IMR-90 (cell line): Measurements from ENCODE around the gene ZNF385B. TPM values are rescaled to one million over a fixed set of nuclear protein-coding genes. Genes with fewer than 3 reads are reported as not detected.

Source experiments
- ATAC-seq: fragments of 200-7000 bp; cut with Tn5 transposase; 2 replicates; pipeline ENCODE4 v1.9.1; 2020; ENCODE audit warnings: low read depth, mild to moderate bottlenecking, moderate library complexity
- BruUV-seq: library from RNA; stranded (reverse); fragments of 400-500 nt; replicated peaks from 2 replicates; lab custom pipeline; 2021; lab: Mats Ljungman, UMichigan
- CTCF ChIA-PET: fragments of 300-600 bp; formaldehyde crosslinking; extraction: SDS; loops from one replicate; lab custom pipeline; 2021; ENCODE audit warnings: antibody characterized with exemption; lab: Yijun Ruan, JAX
- POLR2A ChIA-PET: fragments of 300-600 bp; sonication (Branson Sonifier 250); formaldehyde crosslinking; loops from one replicate; lab custom pipeline; 2022; ENCODE audit warnings: antibody characterized with exemption; ENCODE audit not compliant: unreplicated experiment; lab: Charles Lee
- DNase-seq: peaks from one replicate; pipeline ENCODE4 v3.0.0; 2013
- H2AFZ ChIP-seq: replicated peaks from 2 replicates; pipeline ENCODE3; 2013; ENCODE audit warnings: low read length, mild to moderate bottlenecking; ENCODE audit not compliant: poor library complexity
- H2AK5ac ChIP-seq: 2 replicates; pipeline ENCODE4 v1.6.1; 2013; ENCODE audit warnings: low read depth, low read length, inconsistent platforms
- H2AK9ac ChIP-seq: replicated peaks from 2 replicates; pipeline ENCODE3; 2013; ENCODE audit warnings: mild to moderate bottlenecking, low read depth, low read length, moderate library complexity; ENCODE audit not compliant: poor library complexity
- H2BK120ac ChIP-seq: 2 replicates; pipeline ENCODE4 v1.6.1; 2013; ENCODE audit warnings: low read depth, low read length, inconsistent platforms
- H2BK15ac ChIP-seq: 3 replicates; pipeline ENCODE4 v1.6.1; 2013; ENCODE audit warnings: low read depth, low read length, inconsistent platforms
- H2BK20ac ChIP-seq: 2 replicates; pipeline ENCODE4 v1.6.1; 2013; ENCODE audit warnings: low read depth, mild to moderate bottlenecking, inconsistent platforms, low read length, moderate library complexity
- H2BK5ac ChIP-seq: 2 replicates; pipeline ENCODE4 v1.6.1; 2013; ENCODE audit warnings: mild to moderate bottlenecking, low read depth, low read length, inconsistent platforms; ENCODE audit not compliant: poor library complexity, severe bottlenecking
- H3K14ac ChIP-seq: replicated peaks from 2 replicates; pipeline ENCODE4 v1.6.1; 2013; ENCODE audit warnings: low read depth, low read length, inconsistent platforms
- H3K18ac ChIP-seq: 2 replicates; pipeline ENCODE4 v1.6.1; 2013; ENCODE audit warnings: low read depth, low read length, control low read depth
- H3K23ac ChIP-seq: 2 replicates; pipeline ENCODE4 v1.6.1; 2013; ENCODE audit warnings: low read depth, low read length, inconsistent platforms
- H3K27ac ChIP-seq: 2 replicates; pipeline ENCODE4 v1.5.1; 2013; ENCODE audit warnings: mild to moderate bottlenecking, control low read depth, low read length; ENCODE audit not compliant: insufficient read depth
- H3K27me3 ChIP-seq: 2 replicates; pipeline ENCODE4 v1.6.1; 2013; ENCODE audit warnings: low read length; ENCODE audit not compliant: control insufficient read depth, insufficient read depth
- H3K36me3 ChIP-seq: 2 replicates; pipeline ENCODE4 v1.6.1; 2013; ENCODE audit warnings: low read length, mixed read lengths; ENCODE audit not compliant: control insufficient read depth, insufficient read depth
- H3K4ac ChIP-seq: 2 replicates; pipeline ENCODE4 v1.6.1; 2013; ENCODE audit warnings: low read depth, low read length, inconsistent platforms
- H3K4me1 ChIP-seq: 2 replicates; pipeline ENCODE4 v1.6.1; 2013; ENCODE audit warnings: low read length, mixed read lengths; ENCODE audit not compliant: control insufficient read depth, insufficient read depth
- H3K4me2 ChIP-seq: 2 replicates; pipeline ENCODE4 v1.6.1; 2013; ENCODE audit warnings: low read depth, mild to moderate bottlenecking, control low read depth, low read length, moderate library complexity
- H3K4me3 ChIP-seq: 2 replicates; pipeline ENCODE4 v1.5.1; 2013; ENCODE audit warnings: low read depth, mild to moderate bottlenecking, control low read depth, low read length, moderate library complexity; ENCODE audit not compliant: insufficient read depth
- H3K56ac ChIP-seq: 2 replicates; pipeline ENCODE4 v1.6.1; 2013; ENCODE audit warnings: low read length, inconsistent platforms; ENCODE audit not compliant: insufficient read depth; ENCODE audit errors: extremely low read depth
- H3K79me1 ChIP-seq, 2 experiments: 2 replicates each; pipeline ENCODE4 v1.6.1; 2013; ENCODE audit warnings: low read length in 2 of 2, inconsistent platforms in 1 of 2, low read depth in 1 of 2
- H3K9ac ChIP-seq: 2 replicates; pipeline ENCODE4 v1.6.1; 2013; ENCODE audit warnings: low read depth, low read length, control low read depth
- H3K9me1 ChIP-seq: 2 replicates; pipeline ENCODE4 v1.6.1; 2013; ENCODE audit warnings: low read length, inconsistent platforms; ENCODE audit not compliant: insufficient read depth
- H3K9me3 ChIP-seq: 2 replicates; pipeline ENCODE4 v1.6.1; 2013; ENCODE audit warnings: low read length; ENCODE audit not compliant: control insufficient read depth, insufficient read depth
- H4K20me1 ChIP-seq: 2 replicates; pipeline ENCODE4 v1.6.1; 2013; ENCODE audit warnings: low read length, inconsistent platforms; ENCODE audit not compliant: insufficient read depth
- H4K5ac ChIP-seq: 2 replicates; pipeline ENCODE4 v1.6.1; 2013; ENCODE audit warnings: mild to moderate bottlenecking, low read depth, low read length, control low read depth
- H4K8ac ChIP-seq, 2 experiments: 2 replicates each; pipeline ENCODE4 v1.6.1; 2013; ENCODE audit warnings: low read depth in 2 of 2, low read length in 2 of 2, control low read depth in 1 of 2, inconsistent platforms in 1 of 2
- H4K91ac ChIP-seq: 2 replicates; pipeline ENCODE4 v1.6.1; 2013; ENCODE audit warnings: low read depth, low read length, inconsistent platforms; ENCODE audit not compliant: insufficient read depth
- BHLHE40 ChIP-seq: fragments of 150-350 bp; IDR thresholded peaks from 2 replicates; pipeline ENCODE4 v1.6.1; 2016; ENCODE audit warnings: mild to moderate bottlenecking, low read depth, low read length
- CHD1 ChIP-seq: IDR thresholded peaks from 2 replicates; pipeline ENCODE4 v1.6.1; 2012; ENCODE audit warnings: low read depth, low read length, improper control_type of control experiment
- CTCF ChIP-seq: conservative IDR thresholded peaks from 2 replicates; pipeline ENCODE4 v1.5.1; 2012; ENCODE audit warnings: mild to moderate bottlenecking, low read depth, low read length, improper control_type of control experiment
- ELK1 ChIP-seq: fragments of 150-350 bp; IDR thresholded peaks from 2 replicates; pipeline ENCODE4 v1.6.1; 2016; ENCODE audit warnings: low read depth, mild to moderate bottlenecking, low read length, moderate library complexity, borderline replicate concordance
- FOS ChIP-seq: fragments of 150-350 bp; IDR thresholded peaks from 2 replicates; pipeline ENCODE4 v1.6.1; 2016; ENCODE audit warnings: low read depth, low read length
- MAFK ChIP-seq: IDR thresholded peaks from 2 replicates; pipeline ENCODE4 v1.6.1; 2012; ENCODE audit warnings: low read depth, low read length, improper control_type of control experiment
- MAZ ChIP-seq: IDR thresholded peaks from 2 replicates; pipeline ENCODE4 v1.6.1; 2012; ENCODE audit warnings: low read depth, mild to moderate bottlenecking, low read length, improper control_type of control experiment, moderate library complexity, borderline replicate concordance
- MXI1 ChIP-seq: IDR thresholded peaks from 2 replicates; pipeline ENCODE4 v1.6.1; 2012; ENCODE audit warnings: low read depth, mild to moderate bottlenecking, low read length, moderate library complexity, borderline replicate concordance
- NFE2L2 ChIP-seq: fragments of 150-350 bp; IDR thresholded peaks from 2 replicates; pipeline ENCODE4 v1.6.1; 2016; ENCODE audit warnings: low read depth, mild to moderate bottlenecking, low read length
- POLR2A ChIP-seq: IDR thresholded peaks from 2 replicates; pipeline ENCODE4 v1.6.1; 2012; ENCODE audit warnings: mild to moderate bottlenecking, low read depth, low read length
- RCOR1 ChIP-seq: IDR thresholded peaks from 2 replicates; pipeline ENCODE4 v1.6.1; 2012; ENCODE audit warnings: mild to moderate bottlenecking, low read length, improper control_type of control experiment; ENCODE audit not compliant: insufficient replicate concordance
- RFX5 ChIP-seq: IDR thresholded peaks from 2 replicates; pipeline ENCODE4 v1.8.0; 2012; ENCODE audit warnings: low read depth, mild to moderate bottlenecking, low read length, moderate library complexity
- SMC3 ChIP-seq: fragments of 150-350 bp; IDR thresholded peaks from 2 replicates; pipeline ENCODE4 v1.6.1; 2016; ENCODE audit warnings: low read depth, mild to moderate bottlenecking, antibody characterized with exemption, low read length, moderate library complexity
- USF2 ChIP-seq: fragments of 150-350 bp; IDR thresholded peaks from 2 replicates; pipeline ENCODE4 v1.6.1; 2017; ENCODE audit warnings: mild to moderate bottlenecking, antibody characterized with exemption, low read length, low read depth
- WGBS, 2 experiments: methylation state at CpG; one replicate each; pipeline versions ENCODE4 v1.1.5 to v1.1.7; 2013; ENCODE audit warnings: missing lambda C conversion rate in 2 of 2; ENCODE audit not compliant: insufficient read length in 1 of 2; ENCODE audit errors: extremely low coverage in 2 of 2; 5-methylcytosine and 5-hydroxymethylcytosine counted together
- dilution Hi-C: fragments of 300-500 bp; cut with HindIII; formaldehyde crosslinking; loops from one replicate; pipeline ENCODE4 v1.14.3; 2018; ENCODE audit warnings: low sequenced_read_pairs; ENCODE audit not compliant: unreplicated experiment
- in situ Hi-C: fragments of 300-500 bp; cut with MboI; formaldehyde crosslinking; loops from 3 replicates; pipeline ENCODE4 v1.14.3; 2019; ENCODE audit warnings: low sequenced_read_pairs, inconsistent platforms, mixed read lengths
- intact Hi-C: fragments of 100-400 bp; cut with micrococcal nuclease; formaldehyde crosslinking; loops from 2 replicates; pipeline ENCODE4 v1.10.0; 2022
- polyA plus RNA-seq, 3 experiments: library from polyadenylated mRNA; depleted of rRNA; stranded (reverse); fragments of >200 nt; gene quantifications; 2 replicates each; pipeline ENCODE4 v1.2.3, GENCODE V29; 2012; ENCODE audit warnings: low replicate concordance in 1 of 3
- total RNA-seq: library from RNA; depleted of rRNA; stranded (reverse); fragments of >200 nt; gene quantifications from 2 replicates; pipeline ENCODE4 v1.2.3, GENCODE V29; 2012

ZNF385B gene
- total and polyA plus RNA-seq, 2 of the 4 experiments (the other 2 are of a cell fraction) = not detected

- Histone ChIP-seq H3K27ac (no peak overlapping the region), H3K4me2 (no peak overlapping the region), H3K36me3 (no peaks in the 10 kb centered on the region), H3K9me3 (peaks cover 2% of the 10 kb centered on the region), H2BK120ac (no peak overlapping the region), H3K4ac (no peak overlapping the region), H3K27me3 (no peaks in the 10 kb centered on the region), H3K23ac (no peak overlapping the region), H2AK5ac (no peak overlapping the region), H4K8ac (no peak overlapping the region), H2BK5ac (no peak overlapping the region), H3K79me1 (no peaks in the 10 kb centered on the region), H3K4me1 (no peaks in the 10 kb centered on the region), H3K14ac (no peak overlapping the region), H2BK15ac (no peak overlapping the region), H2AK9ac (no peak overlapping the region), H3K4me3 (no peak overlapping the region), H4K20me1 (no peaks in the 10 kb centered on the region), H3K9ac (no peak overlapping the region), H3K56ac (no peak overlapping the region), H2AFZ (no peak overlapping the region), H3K18ac (no peak overlapping the region), H4K5ac (no peak overlapping the region), H4K91ac (no peak overlapping the region), H3K9me1 (no peaks in the 10 kb centered on the region), H2BK20ac (no peak overlapping the region)
- in situ Hi-C loops = no loop called here
- POLR2A ChIA-PET = no interaction called here
- dilution Hi-C loops = no loop called here
- CTCF ChIA-PET = no interaction called here
- WGBS, 2 experiments = no CpG with 5 or more reads among the region's 3 CpGs
- TF ChIP-seq RFX5 = no peak
- no peak for TF ChIP-seq MAFK
- no peak for TF ChIP-seq BHLHE40
- no peak for TF ChIP-seq FOS
- no peak for TF ChIP-seq ELK1
- TF ChIP-seq CHD1 = no peak
- TF ChIP-seq CTCF = no peak
- TF ChIP-seq USF2 = no peak
- TF ChIP-seq POLR2A = no peak
- no peak for TF ChIP-seq MAZ
- no peak for TF ChIP-seq RCOR1
- no peak for TF ChIP-seq SMC3
- TF ChIP-seq NFE2L2 = no peak
- TF ChIP-seq MXI1 = no peak
- BruUV-seq = no TSS peak
- ATAC-seq (peak; percentile 60), DNase-seq (peak; percentile 10)
- intact Hi-C loops = no loop called here
Observed at GRCh38 chr2:179543361-179543901, 318.0 kb downstream of the ZNF385B start.
